Gastroesophageal sphincter (tissue), 3 donors: ENCODE results near the gene B3GLCT.

ENCODE experiments used
- POLR2A ChIP-seq, 2 donors: fragments of 450-650 bp; IDR thresholded peaks; one replicate each; pipeline ENCODE4 v1.6.1; 2017; ENCODE audit warnings: antibody characterized with exemption in 2 of 2, mild to moderate bottlenecking in 2 of 2, moderate library complexity in 1 of 2
- POLR2AphosphoS5 ChIP-seq: sonication (generic); formaldehyde crosslinking; IDR thresholded peaks from one replicate; pipeline ENCODE4 v1.6.1; 2017; ENCODE audit warnings: antibody characterized with exemption
- TF ChIP-seq, protein P1 (sequence below), 4 experiments: fragments of 200-600 bp in 2 of 4; fragments of 450-650 bp in 2 of 4; sonication (generic) in 1 of 4; IDR thresholded peaks; one replicate each; pipeline ENCODE4 v1.5.1; 2017 to 2019; ENCODE audit warnings: antibody characterized with exemption in 4 of 4, mild to moderate bottlenecking in 2 of 4, moderate library complexity in 2 of 4

DNA sequence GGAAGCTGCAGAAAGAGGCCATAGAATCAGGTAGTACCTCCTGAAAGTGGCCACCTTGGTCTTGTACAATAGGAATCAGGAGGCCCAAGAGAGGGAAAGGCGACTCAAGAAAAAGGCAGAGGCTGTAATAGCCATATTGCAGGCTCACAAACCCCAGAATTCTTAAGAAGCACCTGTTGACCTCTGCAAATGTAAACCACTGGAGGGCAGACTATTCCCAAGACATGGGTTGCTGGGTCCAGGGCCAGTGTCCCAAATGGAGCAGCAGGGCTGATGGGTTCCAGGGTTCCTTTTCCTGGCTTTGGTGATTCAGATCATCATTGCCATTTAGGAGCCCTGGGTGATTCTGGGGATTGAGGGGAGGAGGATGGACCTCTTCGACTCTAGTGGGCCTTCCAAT lies 167.6 kb downstream of the B3GLCT start:
- TF ChIP-seq, protein P1, sequence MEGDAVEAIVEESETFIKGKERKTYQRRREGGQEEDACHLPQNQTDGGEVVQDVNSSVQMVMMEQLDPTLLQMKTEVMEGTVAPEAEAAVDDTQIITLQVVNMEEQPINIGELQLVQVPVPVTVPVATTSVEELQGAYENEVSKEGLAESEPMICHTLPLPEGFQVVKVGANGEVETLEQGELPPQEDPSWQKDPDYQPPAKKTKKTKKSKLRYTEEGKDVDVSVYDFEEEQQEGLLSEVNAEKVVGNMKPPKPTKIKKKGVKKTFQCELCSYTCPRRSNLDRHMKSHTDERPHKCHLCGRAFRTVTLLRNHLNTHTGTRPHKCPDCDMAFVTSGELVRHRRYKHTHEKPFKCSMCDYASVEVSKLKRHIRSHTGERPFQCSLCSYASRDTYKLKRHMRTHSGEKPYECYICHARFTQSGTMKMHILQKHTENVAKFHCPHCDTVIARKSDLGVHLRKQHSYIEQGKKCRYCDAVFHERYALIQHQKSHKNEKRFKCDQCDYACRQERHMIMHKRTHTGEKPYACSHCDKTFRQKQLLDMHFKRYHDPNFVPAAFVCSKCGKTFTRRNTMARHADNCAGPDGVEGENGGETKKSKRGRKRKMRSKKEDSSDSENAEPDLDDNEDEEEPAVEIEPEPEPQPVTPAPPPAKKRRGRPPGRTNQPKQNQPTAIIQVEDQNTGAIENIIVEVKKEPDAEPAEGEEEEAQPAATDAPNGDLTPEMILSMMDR (IDR thresholded peaks at IDR 0.05), result no peak
- no peak for TF ChIP-seq POLR2A (IDR thresholded peaks at IDR 0.05)
- TF ChIP-seq POLR2AphosphoS5, result no peak
